ENCODE measurements around the gene PRKCQ. TPM values are rescaled to one million over a fixed set of nuclear protein-coding genes. Genes with fewer than 3 reads are reported as not detected.

The PRKCQ gene
- total and polyA plus RNA-seq, 7 experiments from 2014 or later = 44.3 to 74.5 (median 65.8) TPM

DNA sequence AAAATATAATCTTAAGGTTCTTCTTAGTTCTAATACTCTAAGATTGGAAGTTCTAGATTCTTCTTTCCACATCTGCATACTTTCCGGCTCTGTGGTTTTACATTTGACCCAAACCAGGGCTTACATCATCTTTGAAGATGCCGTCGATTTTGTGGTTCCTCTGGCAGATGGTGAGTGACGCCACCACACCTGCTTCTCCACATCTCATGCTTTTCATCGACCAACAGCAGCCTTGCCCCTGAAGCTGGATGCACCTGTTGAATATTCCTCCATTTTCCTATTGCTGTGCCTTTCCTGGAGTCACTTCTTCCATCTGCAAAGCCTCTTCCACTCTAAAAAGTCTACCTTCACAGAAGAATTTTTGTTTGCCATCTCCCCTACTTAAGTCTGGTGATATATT is 121.3 kb downstream of the PRKCQ start:
- peaks cover 0 to 18% (median 7%) of the 10 kb centered on the region in 11 donors for H3K9me3 Mint-ChIP-seq
- no peaks in the 10 kb centered on the region for H3K27me3 ChIP-seq (ENCODE audit: control insufficient read depth in 2 of 2, insufficient read depth in 2 of 2, low read length in 2 of 2)
- intact Hi-C loops (cut with micrococcal nuclease) = loop anchor here in 1 of 2 donors (2.0 kb wide), 1 partner anchor 14 kb away; no protein-coding TSS in a partner anchor
- ATAC-seq (peak; percentile 53), DNase-seq (no peak)
- POLR2A ChIA-PET = interaction anchor here (0.6 to 1.3 kb wide), 2 partner anchors 35 to 42 kb away, joined by 3 read pairs; no protein-coding TSS in a partner anchor
- peak overlapping the region in 8 of 9 donors; percentile 8 to 80 (median 40) for H3K27ac Mint-ChIP-seq
- CTCF ChIA-PET = no interaction called here
- no peak overlapping the region for H3K4me3 ChIP-seq (ENCODE audit: low read length)
- peak overlapping the region in 1 of 10 donors; percentile 6 for H3K4me3 Mint-ChIP-seq
- H3K36me3 Mint-ChIP-seq = peaks cover 34 to 93% (median 89%) of the 10 kb centered on the region in 5 donors
- no peaks in the 10 kb centered on the region for H3K27me3 Mint-ChIP-seq
- no peaks in the 10 kb centered on the region for H3K9me3 ChIP-seq (ENCODE audit: control insufficient read depth in 2 of 3, low read length in 3 of 3)
- H3K36me3 ChIP-seq (ENCODE audit: control insufficient read depth in 2 of 3, insufficient read depth in 3 of 3, low read length in 3 of 3) = peaks cover 47 to 97% (median 58%) of the 10 kb centered on the region in 3 experiments
- peaks cover 18 to 45% (median 33%) of the 10 kb centered on the region in 7 donors for H3K4me1 Mint-ChIP-seq
- H3K4me1 ChIP-seq (ENCODE audit: control insufficient read depth in 2 of 2, insufficient read depth in 2 of 2, low read length in 2 of 2) = no peaks in the 10 kb centered on the region
- H3K27ac ChIP-seq (ENCODE audit: low read depth, low read length) = peak overlapping the region; percentile 5

DNA sequence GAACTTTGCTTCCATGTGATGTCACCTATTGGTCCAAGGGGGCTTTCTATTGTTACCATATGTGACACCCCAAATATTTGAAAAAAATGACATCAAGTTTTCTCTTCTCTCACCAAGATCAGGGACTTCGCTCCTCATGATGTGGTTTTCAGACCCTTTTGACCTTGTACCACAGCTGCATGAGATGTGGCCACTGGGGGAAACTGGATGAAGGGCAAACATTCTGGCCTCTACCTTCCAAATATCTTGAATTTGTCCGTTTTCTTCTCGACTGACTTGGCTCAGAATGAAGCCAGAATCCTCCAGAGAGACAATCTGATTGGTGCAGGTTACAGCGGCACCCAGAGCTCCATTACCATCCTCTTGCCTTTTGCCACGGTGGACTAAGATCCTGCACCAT is 122.7 kb downstream of the PRKCQ start:
- Mint-ChIP-seq H3K9me3 (peaks cover 0 to 18% (median 7%) of the 10 kb centered on the region in 11 donors), H3K36me3 (peaks cover 34 to 87% (median 83%) of the 10 kb centered on the region in 5 donors)

DNA sequence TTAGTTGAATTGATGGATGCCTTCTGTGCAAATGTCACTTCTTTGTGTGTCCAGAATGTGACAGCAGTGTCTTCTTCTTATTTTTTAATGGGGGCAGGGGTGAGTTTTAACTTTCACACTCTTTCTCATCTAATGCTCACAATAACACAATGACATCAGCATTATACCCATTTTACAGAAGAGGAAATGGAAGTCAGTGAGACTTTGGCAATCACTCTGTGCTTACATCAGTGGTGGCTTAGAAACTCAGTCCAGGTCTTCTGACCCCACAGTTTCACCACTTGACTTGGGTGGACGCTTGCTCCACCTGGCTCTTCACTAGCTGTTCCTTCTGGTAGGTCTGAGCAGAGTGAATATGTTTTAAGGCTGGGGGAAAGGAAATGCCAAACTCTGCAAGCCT is 124.0 kb downstream of the PRKCQ start:
- Mint-ChIP-seq H3K27me3 (no peaks in the 10 kb centered on the region), H3K4me1 (peaks cover 14 to 38% (median 25%) of the 10 kb centered on the region in 7 donors), H3K27ac (peak overlapping the region in 5 of 9 donors; percentile 6 to 63 (median 38)), H3K36me3 (peaks cover 27 to 86% (median 74%) of the 10 kb centered on the region in 5 donors), H3K9me3 (peaks cover 0 to 17% (median 6%) of the 10 kb centered on the region in 11 donors), H3K4me3 (no peak overlapping the region)
- Histone ChIP-seq H3K27ac (ENCODE audit: low read depth, low read length) (no peak overlapping the region), H3K9me3 (ENCODE audit: control insufficient read depth in 2 of 3, low read length in 3 of 3) (no peaks in the 10 kb centered on the region), H3K4me3 (ENCODE audit: low read length) (no peak overlapping the region), H3K36me3 (ENCODE audit: control insufficient read depth in 2 of 3, insufficient read depth in 3 of 3, low read length in 3 of 3) (peaks cover 30 to 71% (median 35%) of the 10 kb centered on the region in 3 experiments), H3K27me3 (ENCODE audit: control insufficient read depth in 2 of 2, insufficient read depth in 2 of 2, low read length in 2 of 2) (no peaks in the 10 kb centered on the region), H3K4me1 (ENCODE audit: control insufficient read depth in 2 of 2, insufficient read depth in 2 of 2, low read length in 2 of 2) (no peaks in the 10 kb centered on the region)
- DNase-seq (no peak), ATAC-seq (no peak)
- intact Hi-C loops (cut with micrococcal nuclease) = no loop called here
- ChIA-PET POLR2A (interaction anchor here (0.9 kb wide), 1 partner anchor 10 kb away, joined by 4 read pairs; no protein-coding TSS in a partner anchor), CTCF (no interaction called here)

More for the DNA sequence above, 122.7 kb downstream of the PRKCQ start:
- Mint-ChIP-seq H3K27me3 (no peaks in the 10 kb centered on the region), H3K4me1 (peaks cover 18 to 45% (median 33%) of the 10 kb centered on the region in 7 donors), H3K27ac (peak overlapping the region in 4 of 9 donors; percentile 25 to 72 (median 46)), H3K4me3 (no peak overlapping the region)
- Histone ChIP-seq H3K27me3 (ENCODE audit: control insufficient read depth in 2 of 2, insufficient read depth in 2 of 2, low read length in 2 of 2) (no peaks in the 10 kb centered on the region), H3K27ac (ENCODE audit: low read depth, low read length) (no peak overlapping the region), H3K9me3 (ENCODE audit: control insufficient read depth in 2 of 3, low read length in 3 of 3) (no peaks in the 10 kb centered on the region), H3K4me3 (ENCODE audit: low read length) (no peak overlapping the region), H3K36me3 (ENCODE audit: control insufficient read depth in 2 of 3, insufficient read depth in 3 of 3, low read length in 3 of 3) (peaks cover 41 to 82% (median 45%) of the 10 kb centered on the region in 3 experiments), H3K4me1 (ENCODE audit: control insufficient read depth in 2 of 2, insufficient read depth in 2 of 2, low read length in 2 of 2) (no peaks in the 10 kb centered on the region)
- intact Hi-C loops (cut with micrococcal nuclease) = no loop called here
- DNase-seq (no peak), ATAC-seq (no peak)
- ChIA-PET CTCF (no interaction called here), POLR2A (no interaction called here)

DNA sequence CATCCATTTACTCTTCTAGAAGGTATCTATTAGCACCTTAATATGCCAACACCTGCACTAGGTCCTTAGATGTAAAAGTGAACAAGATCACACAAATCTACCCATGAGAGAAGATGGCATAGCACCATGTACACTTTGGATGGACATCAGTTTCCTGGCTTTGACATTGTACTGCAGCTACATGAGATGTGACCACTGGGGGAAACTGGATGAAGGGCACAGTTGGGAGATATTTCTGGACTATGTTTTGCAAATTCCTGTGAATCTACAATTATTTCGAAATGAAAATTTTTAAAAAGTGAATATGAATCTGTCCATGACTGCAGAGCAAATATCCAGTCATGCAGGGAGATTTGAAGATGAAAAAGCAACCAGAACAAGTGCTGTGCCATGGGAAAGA is 124.5 kb downstream of the PRKCQ start:
- Histone ChIP-seq H3K36me3 (ENCODE audit: control insufficient read depth in 2 of 3, insufficient read depth in 3 of 3, low read length in 3 of 3) (peaks cover 30 to 66% (median 35%) of the 10 kb centered on the region in 3 experiments), H3K27ac (ENCODE audit: low read depth, low read length) (no peak overlapping the region), H3K9me3 (ENCODE audit: control insufficient read depth in 2 of 3, low read length in 3 of 3) (no peaks in the 10 kb centered on the region), H3K4me3 (ENCODE audit: low read length) (no peak overlapping the region), H3K27me3 (ENCODE audit: control insufficient read depth in 2 of 2, insufficient read depth in 2 of 2, low read length in 2 of 2) (no peaks in the 10 kb centered on the region), H3K4me1 (ENCODE audit: control insufficient read depth in 2 of 2, insufficient read depth in 2 of 2, low read length in 2 of 2) (no peaks in the 10 kb centered on the region)
- Mint-ChIP-seq H3K4me3 (no peak overlapping the region), H3K9me3 (peaks cover 0 to 13% (median 4%) of the 10 kb centered on the region in 11 donors), H3K27ac (peak overlapping the region in 5 of 9 donors; percentile 6 to 63 (median 38)), H3K27me3 (no peaks in the 10 kb centered on the region), H3K36me3 (peaks cover 23 to 85% (median 74%) of the 10 kb centered on the region in 5 donors), H3K4me1 (peaks cover 14 to 33% (median 25%) of the 10 kb centered on the region in 7 donors)
- DNase-seq = no peak
- ChIA-PET CTCF (no interaction called here), POLR2A (no interaction called here)
- intact Hi-C loops (cut with micrococcal nuclease) = no loop called here
- no peak for ATAC-seq

DNA sequence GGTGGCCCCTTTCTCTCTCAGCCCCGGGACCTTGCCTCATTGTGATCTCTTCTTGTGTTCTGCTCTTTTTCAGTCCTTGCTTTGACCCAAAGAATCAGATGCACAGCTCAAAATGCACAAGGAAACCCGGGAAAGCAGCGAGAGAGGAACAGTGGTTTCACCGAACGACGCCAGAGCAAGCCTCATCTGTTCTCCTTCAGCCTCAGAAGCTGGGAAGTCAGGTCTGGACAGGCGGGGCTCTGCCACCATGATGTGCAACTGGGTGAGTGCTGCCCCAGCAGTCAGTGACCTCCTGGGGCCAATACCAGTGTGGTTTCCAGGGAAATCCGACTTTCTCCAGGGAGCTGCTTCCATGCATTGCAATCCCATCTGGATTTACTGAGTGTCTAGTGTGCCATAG is 133.4 kb downstream of the PRKCQ start:
- no peak for ATAC-seq
- H3K4me3 ChIP-seq (ENCODE audit: low read length) = no peak overlapping the region
- peaks cover 11 to 44% (median 36%) of the 10 kb centered on the region in 7 donors for H3K4me1 Mint-ChIP-seq

DNA sequence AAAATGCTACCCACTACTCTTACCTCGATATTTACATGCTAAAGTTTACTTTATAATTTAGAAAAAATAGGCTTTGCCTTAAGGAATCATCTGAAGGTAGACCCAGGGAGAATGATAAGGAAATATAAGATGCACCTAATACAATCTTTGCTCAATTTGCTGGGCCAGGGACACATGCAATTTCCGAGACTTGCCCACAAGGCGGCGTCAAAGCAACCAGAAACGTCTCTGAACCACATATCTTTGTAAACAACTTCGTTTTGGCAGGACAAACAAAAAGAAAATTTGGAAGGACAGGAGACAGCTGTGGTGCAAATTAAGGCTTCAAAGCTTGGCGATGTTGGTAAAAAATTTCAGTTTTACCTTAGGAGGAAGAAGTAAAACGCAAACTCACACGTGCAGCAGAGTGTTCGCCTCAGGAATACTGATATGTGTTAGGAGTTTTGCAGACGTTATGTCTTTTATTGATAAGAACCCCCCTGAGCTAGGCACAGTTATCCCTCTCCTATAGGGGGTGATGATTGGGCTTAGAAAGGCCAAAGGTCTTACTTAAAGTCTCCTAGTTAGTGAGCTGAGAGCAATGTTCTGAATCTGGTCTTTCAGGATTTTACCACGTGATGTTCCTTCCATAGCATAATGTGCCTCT is 134.3 kb downstream of the PRKCQ start:
- H3K36me3 Mint-ChIP-seq = peaks cover 5 to 45% (median 30%) of the 10 kb centered on the region in 5 donors
- POLR2A ChIA-PET = interaction anchor here (0.6 to 1.7 kb wide), 5 partner anchors 8 to 221 kb away, joined by 3 to 4 read pairs (median 3); no protein-coding TSS in a partner anchor
- no peak overlapping the region for H3K27ac ChIP-seq (ENCODE audit: low read depth, low read length)

More for the DNA sequence above, 133.4 kb downstream of the PRKCQ start:
- ChIA-PET CTCF (interaction anchor here (0.6 to 3.9 kb wide), 14 partner anchors 11 to 245 kb away, joined by 3 to 15 read pairs (median 4); no protein-coding TSS in a partner anchor), POLR2A (interaction anchor here (0.6 to 1.7 kb wide), 4 partner anchors 7 to 220 kb away, joined by 3 to 4 read pairs (median 3); no protein-coding TSS in a partner anchor)
- H3K27me3 Mint-ChIP-seq = no peaks in the 10 kb centered on the region
- H3K27me3 ChIP-seq (ENCODE audit: control insufficient read depth in 2 of 2, insufficient read depth in 2 of 2, low read length in 2 of 2) = no peaks in the 10 kb centered on the region
- intact Hi-C loops (cut with micrococcal nuclease) = loop anchor here in 1 of 2 donors (5.0 kb wide), 1 partner anchor 111 kb away; no protein-coding TSS in a partner anchor
- H3K9me3 ChIP-seq (ENCODE audit: control insufficient read depth in 2 of 3, low read length in 3 of 3) = no peaks in the 10 kb centered on the region
- peaks cover 5 to 45% (median 32%) of the 10 kb centered on the region in 5 donors for H3K36me3 Mint-ChIP-seq
- peaks cover 0 to 35% (median 6%) of the 10 kb centered on the region in 3 experiments for H3K36me3 ChIP-seq (ENCODE audit: control insufficient read depth in 2 of 3, insufficient read depth in 3 of 3, low read length in 3 of 3)
- no peak overlapping the region for H3K27ac ChIP-seq (ENCODE audit: low read depth, low read length)
- H3K9me3 Mint-ChIP-seq = no peaks in the 10 kb centered on the region
- no peak for DNase-seq
- H3K4me3 Mint-ChIP-seq = no peak overlapping the region
- peak overlapping the region in 6 of 9 donors; percentile 23 to 66 (median 48) for H3K27ac Mint-ChIP-seq
- H3K4me1 ChIP-seq (ENCODE audit: control insufficient read depth in 2 of 2, insufficient read depth in 2 of 2, low read length in 2 of 2) = no peaks in the 10 kb centered on the region

More for the DNA sequence above, 134.3 kb downstream of the PRKCQ start:
- H3K36me3 ChIP-seq (ENCODE audit: control insufficient read depth in 2 of 3, insufficient read depth in 3 of 3, low read length in 3 of 3) = peaks cover 4 to 43% (median 6%) of the 10 kb centered on the region in 3 experiments
- peak overlapping the region in 5 of 10 donors; percentile 0 to 60 (median 30) for H3K4me3 Mint-ChIP-seq
- no peaks in the 10 kb centered on the region for H3K9me3 Mint-ChIP-seq
- DNase-seq (peak in 8 of 9 donors; percentile 28 to 49 (median 43)), ATAC-seq (peak; percentile 64)
- no peaks in the 10 kb centered on the region for H3K27me3 Mint-ChIP-seq
- intact Hi-C loops (cut with micrococcal nuclease) = loop anchor here (1.0 to 5.0 kb wide), 9 partner anchors 27 to 233 kb away; no protein-coding TSS in a partner anchor
- peaks cover 10 to 49% (median 32%) of the 10 kb centered on the region in 7 donors for H3K4me1 Mint-ChIP-seq
- no peaks in the 10 kb centered on the region for H3K4me1 ChIP-seq (ENCODE audit: control insufficient read depth in 2 of 2, insufficient read depth in 2 of 2, low read length in 2 of 2)
- H3K9me3 ChIP-seq (ENCODE audit: control insufficient read depth in 2 of 3, low read length in 3 of 3) = no peaks in the 10 kb centered on the region
- peak overlapping the region; percentile 4 to 84 (median 66) for H3K27ac Mint-ChIP-seq
- H3K4me3 ChIP-seq (ENCODE audit: low read length) = no peak overlapping the region
- CTCF ChIA-PET = interaction anchor here (0.8 to 3.9 kb wide), 14 partner anchors 23 to 233 kb away, joined by 3 to 15 read pairs (median 4); no protein-coding TSS in a partner anchor
- H3K27me3 ChIP-seq (ENCODE audit: control insufficient read depth in 2 of 2, insufficient read depth in 2 of 2, low read length in 2 of 2) = no peaks in the 10 kb centered on the region

Data from naive thymus-derived CD4-positive, alpha-beta T cell (primary cell).